ENCODE results near the gene TEX19. TPM values are rescaled to one million over a fixed set of nuclear protein-coding genes. Genes with fewer than 3 reads are reported as not detected.
"Not testable (repeated sequence)": the region's sequence is repeated elsewhere in the genome, so short reads cannot be mapped to it uniquely, and the experiment has no call there.

Gene TEX19
- total RNA-seq, 2 donors from 2014 or later, result not detected

- TF ChIP-seq, protein P1, sequence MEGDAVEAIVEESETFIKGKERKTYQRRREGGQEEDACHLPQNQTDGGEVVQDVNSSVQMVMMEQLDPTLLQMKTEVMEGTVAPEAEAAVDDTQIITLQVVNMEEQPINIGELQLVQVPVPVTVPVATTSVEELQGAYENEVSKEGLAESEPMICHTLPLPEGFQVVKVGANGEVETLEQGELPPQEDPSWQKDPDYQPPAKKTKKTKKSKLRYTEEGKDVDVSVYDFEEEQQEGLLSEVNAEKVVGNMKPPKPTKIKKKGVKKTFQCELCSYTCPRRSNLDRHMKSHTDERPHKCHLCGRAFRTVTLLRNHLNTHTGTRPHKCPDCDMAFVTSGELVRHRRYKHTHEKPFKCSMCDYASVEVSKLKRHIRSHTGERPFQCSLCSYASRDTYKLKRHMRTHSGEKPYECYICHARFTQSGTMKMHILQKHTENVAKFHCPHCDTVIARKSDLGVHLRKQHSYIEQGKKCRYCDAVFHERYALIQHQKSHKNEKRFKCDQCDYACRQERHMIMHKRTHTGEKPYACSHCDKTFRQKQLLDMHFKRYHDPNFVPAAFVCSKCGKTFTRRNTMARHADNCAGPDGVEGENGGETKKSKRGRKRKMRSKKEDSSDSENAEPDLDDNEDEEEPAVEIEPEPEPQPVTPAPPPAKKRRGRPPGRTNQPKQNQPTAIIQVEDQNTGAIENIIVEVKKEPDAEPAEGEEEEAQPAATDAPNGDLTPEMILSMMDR (IDR thresholded peaks at IDR 0.05), result no peak
- Histone ChIP-seq H3K27me3 (peaks cover 22% of the 10 kb centered on the region), H3K9ac (ENCODE audit: low read depth in 2 of 2, low read length in 2 of 2) (no peak overlapping the region), H3K36me3 (no peaks in the 10 kb centered on the region), H3K4me1 (no peaks in the 10 kb centered on the region), H3K27ac (no peak overlapping the region), H3K9me3 (no peaks in the 10 kb centered on the region), H3K4me3 (no peak overlapping the region)
- intact Hi-C loops (cut with DNase I), result no loop called here
- no peak for DNase-seq
Measured at GRCh38 chr17:82378741-82379021, 19.6 kb downstream of the TEX19 start.

GRCh38 chr17:82380860-82381702, 22.0 kb downstream of the TEX19 start:
- H3K4me3 ChIP-seq, result no peak overlapping the region
- TF ChIP-seq, protein P1 (IDR thresholded peaks at IDR 0.05), result no peak
- no peak overlapping the region for H3K9ac ChIP-seq (ENCODE audit: low read depth in 2 of 2, low read length in 2 of 2)
- DNase-seq, result no peak
- no peaks in the 10 kb centered on the region for H3K9me3 ChIP-seq
- peaks cover 14% of the 10 kb centered on the region for H3K27me3 ChIP-seq
- H3K4me1 ChIP-seq, result no peaks in the 10 kb centered on the region
- H3K36me3 ChIP-seq, result no peaks in the 10 kb centered on the region
- intact Hi-C loops (cut with DNase I), result no loop called here
- H3K27ac ChIP-seq, result no peak overlapping the region

GRCh38 chr17:82381703-82382009, 22.6 kb downstream of the TEX19 start:
- H3K27me3 ChIP-seq, result peaks cover 16% of the 10 kb centered on the region
- not testable (repeated sequence) for DNase-seq

DNA sequence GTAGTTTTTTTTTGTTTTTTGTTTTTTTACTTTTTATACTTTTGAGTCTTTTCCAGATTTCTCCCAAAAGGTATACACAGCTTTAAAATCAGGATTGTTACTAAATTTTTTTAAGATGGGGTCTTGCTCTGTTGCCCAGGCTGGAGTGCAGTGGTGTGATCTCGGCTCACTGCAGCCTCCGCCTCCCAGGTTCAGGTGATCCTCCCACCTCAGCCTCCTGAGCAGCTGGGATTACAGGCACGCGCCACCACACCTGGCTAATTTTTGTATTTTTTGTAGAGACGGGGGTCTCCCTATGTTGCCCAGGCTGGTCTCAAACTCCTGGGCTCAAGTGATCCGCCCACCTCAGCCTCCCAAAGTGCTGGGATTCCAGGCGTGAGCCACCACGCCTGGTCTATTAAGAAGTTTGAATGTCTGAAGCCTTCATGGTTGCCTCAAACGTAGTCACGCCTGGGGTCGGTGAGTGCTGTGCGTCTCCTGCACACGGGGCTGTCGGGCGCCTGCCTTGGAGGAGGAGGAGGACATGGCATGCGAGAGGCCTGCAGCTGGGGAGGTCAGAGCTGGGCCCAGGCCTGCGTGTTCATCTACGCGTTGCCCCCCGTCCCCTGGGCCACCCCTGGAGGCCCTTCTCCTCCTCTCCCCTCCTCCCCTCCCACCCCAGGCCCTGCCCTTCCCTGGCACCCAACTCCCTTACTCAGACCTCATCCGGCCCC, 23.3 kb downstream of the TEX19 start:
- H3K4me1 ChIP-seq; H3K36me3 ChIP-seq; intact Hi-C loops (cut with DNase I); H3K4me3 ChIP-seq; DNase-seq; H3K9me3 ChIP-seq; H3K27ac ChIP-seq; H3K9ac ChIP-seq (ENCODE audit: low read depth in 2 of 2, low read length in 2 of 2): not testable (repeated sequence)
- H3K27me3 ChIP-seq, result peaks cover 23% of the 10 kb centered on the region

More at GRCh38 chr17:82381703-82382009, 22.6 kb downstream of the TEX19 start:
- H3K27ac ChIP-seq; H3K4me3 ChIP-seq; H3K4me1 ChIP-seq; intact Hi-C loops (cut with DNase I); H3K36me3 ChIP-seq; H3K9me3 ChIP-seq; H3K9ac ChIP-seq (ENCODE audit: low read depth in 2 of 2, low read length in 2 of 2): not testable (repeated sequence)

GRCh38 chr17:82382933-82383255, 23.8 kb downstream of the TEX19 start:
- no peaks in the 10 kb centered on the region for H3K36me3 ChIP-seq
- H3K9me3 ChIP-seq, result no peaks in the 10 kb centered on the region
- no peak overlapping the region for H3K9ac ChIP-seq (ENCODE audit: low read depth in 2 of 2, low read length in 2 of 2)
- TF ChIP-seq, protein P1 (IDR thresholded peaks at IDR 0.05), result no peak
- no peak overlapping the region for H3K27ac ChIP-seq
- intact Hi-C loops (cut with DNase I), result no loop called here
- H3K4me3 ChIP-seq, result no peak overlapping the region
- H3K4me1 ChIP-seq, result no peaks in the 10 kb centered on the region
- peaks cover 25% of the 10 kb centered on the region for H3K27me3 ChIP-seq
- no peak for DNase-seq

- no peak overlapping the region for H3K9ac ChIP-seq (ENCODE audit: low read depth in 2 of 2, low read length in 2 of 2)
- no peak overlapping the region for H3K27ac ChIP-seq
- DNase-seq, result no peak
- intact Hi-C loops (cut with DNase I), result no loop called here
- peaks cover 25% of the 10 kb centered on the region for H3K27me3 ChIP-seq
- TF ChIP-seq, protein P1 (IDR thresholded peaks at IDR 0.05), result no peak
- H3K9me3 ChIP-seq, result no peaks in the 10 kb centered on the region
- H3K36me3 ChIP-seq, result no peaks in the 10 kb centered on the region
- H3K4me3 ChIP-seq, result no peak overlapping the region
- no peaks in the 10 kb centered on the region for H3K4me1 ChIP-seq
Measured at GRCh38 chr17:82383411-82383810, 24.4 kb downstream of the TEX19 start.

Data from colonic mucosa (tissue), 4 donors.